Measurements from ENCODE around the gene TSPAN11.

- TF ChIP-seq EP300 (IDR thresholded peaks at IDR 0.05), result no peak
- no peak for TF ChIP-seq CTCF (IDR thresholded peaks at IDR 0.05)
- TF ChIP-seq POLR2A (IDR thresholded peaks at IDR 0.05), result no peak
These were observed 69.7 kb downstream of the TSPAN11 start for GRCh38 chr12:30996255-30996654.

All from suprapubic skin (tissue), 3 donors.